NCI-H2171 treated with DMSO at 0.1 percent for 48 hours (cell line): ENCODE results near the gene TNFRSF25.

Source experiments
- DNase-seq: peaks from one replicate; lab custom pipeline; 2025; lab: John Stamatoyannopoulos, UW

Gene TNFRSF25

DNA sequence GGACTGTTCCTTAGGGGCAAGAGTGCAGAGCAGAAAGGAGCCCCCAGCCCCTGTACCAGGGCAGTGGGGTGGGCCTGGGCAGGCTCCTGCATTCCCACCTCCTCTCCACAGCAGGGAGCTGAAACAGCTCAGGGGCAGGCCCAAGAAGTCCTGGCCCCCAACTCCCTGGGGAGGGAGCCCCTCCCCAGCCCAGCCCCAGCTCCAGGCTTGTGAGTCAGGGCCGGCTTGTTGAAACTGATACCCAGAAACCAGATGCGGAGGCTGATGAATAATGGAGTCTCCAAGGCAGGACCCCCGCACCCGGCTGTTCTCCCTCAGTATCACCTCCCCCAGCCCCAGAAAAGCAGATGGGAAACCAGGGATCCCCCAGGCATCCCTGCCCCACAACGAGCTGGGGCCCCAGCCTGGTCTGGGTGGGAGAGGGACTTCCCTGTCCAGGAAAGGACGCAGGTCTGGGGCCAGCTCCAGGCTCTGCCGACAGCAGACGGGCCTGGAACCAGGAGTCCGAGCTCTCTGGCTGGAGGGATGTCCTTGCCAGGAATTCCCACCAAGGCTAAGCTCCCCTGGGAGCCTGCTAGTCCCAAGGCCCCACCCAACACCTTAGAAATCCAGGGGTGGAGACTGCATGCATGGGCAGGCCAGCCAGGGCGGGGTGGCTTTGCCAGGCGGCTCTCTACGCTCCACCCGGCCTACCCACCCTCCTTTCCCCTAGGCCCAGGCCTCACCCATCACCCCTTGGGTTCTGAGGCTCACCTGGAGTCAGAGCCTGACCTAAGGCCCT is 22.8 kb upstream of the TNFRSF25 start:
- peak; percentile 90 for DNase-seq

DNA sequence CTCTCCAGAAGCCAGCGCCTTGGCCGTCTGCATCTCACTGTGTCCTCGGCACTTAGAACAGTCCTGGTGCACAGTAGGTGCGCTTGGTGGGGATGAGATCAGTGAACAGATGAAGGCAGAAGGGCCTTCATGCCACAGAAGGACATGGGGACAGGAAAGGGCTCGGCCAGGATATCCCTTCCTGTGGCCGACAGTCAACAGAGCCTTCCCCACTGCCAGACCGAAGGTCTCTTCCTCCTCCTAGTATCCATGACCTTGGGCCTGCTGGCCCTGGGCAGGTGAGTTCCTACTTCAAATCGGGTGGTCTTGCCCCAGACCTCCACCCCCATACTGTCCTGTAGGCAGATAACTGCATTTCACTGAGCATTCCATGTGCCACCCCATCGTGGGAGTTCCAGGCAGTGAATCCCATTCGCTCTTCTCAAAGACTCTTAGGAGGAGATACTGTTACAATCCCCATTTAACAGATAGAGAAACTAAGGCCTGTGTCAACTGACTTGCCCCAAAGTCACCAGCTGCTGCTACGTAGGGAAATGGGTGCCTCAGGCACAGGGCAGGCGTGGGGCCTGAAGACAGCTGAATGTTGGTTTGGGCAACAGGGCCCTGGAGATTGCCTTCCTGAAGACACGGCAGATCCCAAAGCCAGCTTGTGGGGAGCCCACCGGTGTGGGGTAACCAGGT is 22.0 kb upstream of the TNFRSF25 start:
- peak; percentile 44 for DNase-seq

DNA sequence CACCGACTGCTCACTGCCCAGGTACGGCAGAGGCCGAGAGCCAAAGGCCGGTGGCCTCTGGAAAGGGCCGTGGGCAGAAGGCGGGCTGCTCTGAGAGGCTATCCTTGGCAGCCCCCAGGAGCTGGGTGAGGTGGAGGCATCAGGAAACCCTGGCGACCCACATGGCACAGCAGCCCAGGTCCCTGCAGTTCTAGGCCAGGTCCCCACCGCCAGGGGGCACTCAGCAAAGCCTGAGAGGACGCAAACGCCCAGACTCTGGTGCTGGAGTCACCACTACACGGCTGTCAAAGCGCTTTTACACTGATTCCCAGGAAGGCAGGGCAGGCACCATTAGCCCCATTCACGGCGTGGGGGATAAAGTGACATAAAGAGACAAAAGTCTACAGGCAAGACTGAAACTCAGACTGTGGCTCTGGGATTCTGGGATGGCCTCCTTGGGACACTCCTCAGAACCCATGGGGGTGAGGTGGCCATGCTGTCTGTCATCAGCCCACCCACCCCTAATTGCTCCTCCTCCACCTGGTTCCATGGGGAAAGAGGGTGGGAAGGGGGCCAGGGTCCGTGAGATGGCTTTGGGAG is 20.5 kb upstream of the TNFRSF25 start:
- peak; percentile 73 for DNase-seq

DNA sequence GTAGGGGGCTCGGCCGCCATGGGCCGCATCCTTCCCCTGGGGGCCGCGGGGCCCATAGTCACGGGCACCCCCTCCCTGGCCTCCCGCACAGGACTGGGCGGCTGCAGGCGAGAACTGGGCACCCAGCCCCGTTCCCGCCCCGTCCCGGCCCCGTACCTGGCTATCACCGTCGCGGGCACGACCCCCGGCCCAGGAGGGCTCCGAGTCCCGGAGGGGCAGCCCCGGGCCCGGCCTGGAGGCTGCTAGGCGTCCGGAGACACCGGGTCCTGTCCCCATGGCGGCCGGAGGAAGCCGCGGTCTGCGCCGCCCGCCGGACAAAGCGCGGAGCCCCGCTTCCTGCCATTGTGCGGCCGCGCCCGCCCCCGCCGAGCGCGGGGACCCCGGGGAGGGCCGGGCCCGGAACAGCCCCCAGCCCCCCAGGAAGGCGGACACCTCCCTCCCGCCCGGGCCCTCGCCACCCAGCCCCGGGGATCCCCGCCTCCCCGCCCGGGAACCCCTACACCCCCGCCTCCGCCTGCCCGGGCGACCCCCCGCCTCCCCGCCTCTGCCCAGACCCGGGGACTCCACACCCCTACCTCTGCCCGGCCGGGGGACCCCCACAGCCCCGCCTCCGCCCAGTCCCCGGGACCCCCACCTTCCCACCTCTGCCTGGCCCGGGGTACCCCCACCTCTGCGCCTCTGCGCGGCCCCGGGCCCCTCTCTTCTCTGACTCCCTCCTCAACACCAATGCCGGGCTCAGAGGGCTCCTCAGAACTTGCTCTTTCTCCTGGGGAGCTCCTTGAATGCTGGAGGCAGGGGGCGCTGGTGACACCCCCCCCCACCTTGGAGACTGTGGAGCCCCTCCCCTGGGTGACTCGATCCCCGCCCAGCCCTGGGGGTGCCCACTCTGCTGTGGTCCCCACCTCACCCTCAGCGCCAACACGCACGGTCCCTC is 19.5 kb upstream of the TNFRSF25 start:
- no peak for DNase-seq

DNA sequence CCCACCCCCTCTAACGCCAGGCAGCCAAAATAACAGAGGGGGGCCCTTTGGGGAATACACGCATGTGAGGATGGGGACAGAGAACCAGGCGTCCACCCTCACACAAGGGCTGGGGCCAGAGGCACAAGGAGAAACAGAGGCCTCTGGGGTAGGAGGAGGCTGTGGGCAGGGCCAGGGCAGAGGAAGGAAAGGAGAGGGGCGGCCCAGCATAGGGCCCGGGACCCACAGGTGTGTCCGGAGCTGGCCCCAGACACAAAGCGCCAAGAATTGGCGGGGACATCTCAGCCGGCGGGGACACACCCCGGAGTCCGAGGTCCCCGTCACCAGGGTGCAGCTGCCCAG is 18.8 kb upstream of the TNFRSF25 start:
- no peak for DNase-seq

DNA sequence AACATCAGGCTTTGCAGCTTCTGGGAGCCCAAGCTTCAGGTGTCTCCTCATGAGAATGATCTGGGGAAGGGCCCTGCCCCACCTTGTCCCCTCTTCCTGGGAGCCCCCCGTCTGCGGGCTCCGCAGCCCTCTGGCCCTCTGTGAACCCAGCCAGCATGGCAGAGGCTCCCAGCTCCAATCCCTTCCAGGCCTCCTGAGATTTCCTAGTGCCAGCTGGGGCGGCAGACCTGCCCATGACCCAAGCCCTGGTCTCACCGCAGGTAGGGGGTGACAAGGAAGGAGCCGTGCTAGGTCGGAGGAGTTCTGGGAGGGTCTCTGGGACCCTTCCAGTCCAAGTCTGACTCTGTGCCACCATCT is 17.8 kb upstream of the TNFRSF25 start:
- no peak for DNase-seq

DNA sequence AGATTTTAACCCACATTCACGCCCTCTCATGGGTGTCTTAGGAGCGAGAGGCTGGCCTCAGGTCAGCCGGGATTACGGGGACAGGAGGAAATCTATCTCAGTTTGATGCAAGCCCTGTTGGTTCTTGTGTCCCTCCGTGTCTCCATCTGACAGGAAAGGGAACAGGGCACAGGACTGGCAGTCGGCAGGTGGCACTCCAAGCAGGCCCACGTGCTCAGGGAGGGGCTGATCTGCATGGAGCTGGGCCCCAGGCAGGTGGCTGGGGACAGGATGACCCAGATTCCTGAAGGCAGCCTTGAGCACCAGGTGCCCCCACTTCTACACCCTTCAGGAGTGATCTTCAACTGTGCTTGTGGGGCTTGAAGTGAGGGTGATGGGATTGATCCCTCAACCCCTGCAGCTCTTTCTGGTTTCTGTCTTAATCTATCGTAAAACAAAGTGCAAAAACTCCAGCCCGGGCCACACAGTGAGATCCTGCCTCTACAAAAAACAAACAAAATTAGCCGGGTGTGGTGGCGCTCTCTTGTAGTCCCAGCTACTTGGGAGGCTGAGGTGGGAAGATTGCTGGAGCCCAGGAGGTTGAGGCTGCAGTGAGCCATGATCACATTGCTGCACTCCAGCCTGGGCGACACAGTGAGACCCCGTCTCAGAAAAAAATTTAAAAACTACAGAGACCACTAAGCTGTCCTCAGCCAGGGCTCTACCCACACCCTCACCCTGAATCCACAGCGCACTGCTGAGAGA is 17.2 kb upstream of the TNFRSF25 start:
- peak; percentile 47 for DNase-seq

DNA sequence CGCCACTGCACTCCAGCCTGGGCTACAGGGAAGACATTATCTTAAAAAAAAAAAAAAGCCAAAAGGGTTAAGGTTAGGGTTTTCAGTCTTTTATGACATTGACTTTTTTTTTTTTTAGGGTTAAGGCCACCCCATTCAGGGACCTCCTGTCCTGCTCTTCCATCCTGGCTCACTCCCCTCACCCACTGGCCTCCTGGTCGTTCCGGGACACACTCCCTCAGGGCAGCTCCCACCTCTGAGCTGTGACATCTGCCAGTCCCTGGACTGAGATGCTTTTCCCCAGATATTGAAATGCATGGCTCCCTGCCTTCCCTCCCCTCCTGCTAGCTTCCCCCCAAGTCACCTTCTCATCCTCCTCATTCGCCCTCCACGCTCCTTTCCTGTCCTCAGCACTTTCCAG is 15.8 kb upstream of the TNFRSF25 start:
- peak; percentile 19 for DNase-seq

DNA sequence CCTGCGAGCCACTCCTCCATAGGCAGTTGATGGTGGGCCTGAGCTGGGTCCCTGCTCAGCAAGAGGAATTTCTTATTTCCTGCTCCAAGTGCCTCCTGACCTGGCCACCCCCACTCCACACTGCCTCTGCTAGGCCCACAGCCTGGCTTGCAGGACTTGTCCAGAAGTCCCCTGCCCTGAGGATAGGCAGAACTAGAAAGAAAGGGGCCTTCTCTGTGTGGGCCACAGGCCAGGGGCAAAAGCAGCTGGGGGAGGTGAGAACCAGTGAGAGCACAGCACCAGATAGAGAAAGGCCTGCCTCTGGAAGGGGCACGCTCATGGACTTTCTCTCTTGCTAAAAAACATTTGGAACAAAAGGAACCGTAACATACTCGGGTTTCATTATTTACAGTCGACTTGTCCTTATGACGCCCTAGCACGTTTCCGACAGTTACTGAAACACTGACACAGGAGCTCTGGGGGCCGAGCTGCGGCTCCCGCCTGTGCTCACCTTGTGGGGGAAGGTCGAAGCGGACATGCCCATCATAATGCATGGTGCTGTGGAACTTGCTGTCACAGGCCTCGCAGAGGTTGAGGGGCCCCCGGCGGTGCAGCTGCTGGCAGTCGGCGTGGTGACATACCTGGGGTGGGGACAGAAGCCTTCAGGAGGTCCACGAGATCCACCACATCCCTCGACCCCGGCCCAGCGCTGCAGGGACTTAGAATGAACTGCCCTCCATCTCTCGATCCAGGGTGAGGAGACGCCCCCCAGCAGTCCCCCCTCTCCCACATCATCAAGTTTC is 11.3 kb upstream of the TNFRSF25 start:
- peak; percentile 18 for DNase-seq

DNA sequence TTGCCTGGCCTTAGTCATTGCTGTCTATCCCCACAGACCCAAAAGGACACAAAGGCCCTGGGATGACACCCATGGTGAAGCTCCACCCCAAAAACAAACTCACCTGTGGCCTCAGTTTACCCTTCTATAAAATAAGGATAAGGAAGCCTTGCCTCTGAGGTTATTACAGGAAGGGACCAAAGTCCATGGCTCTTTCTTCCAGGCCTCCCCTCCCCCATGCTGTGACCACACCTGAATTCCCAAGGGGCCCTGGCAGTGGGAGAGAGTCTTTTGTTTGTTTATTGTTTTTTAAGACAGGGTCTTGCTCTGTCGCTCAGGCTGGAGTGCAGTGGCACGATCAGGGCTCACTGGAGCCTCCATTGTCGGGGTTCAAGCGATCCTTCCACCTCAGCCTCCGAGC is 10.5 kb upstream of the TNFRSF25 start:
- no peak for DNase-seq

DNA sequence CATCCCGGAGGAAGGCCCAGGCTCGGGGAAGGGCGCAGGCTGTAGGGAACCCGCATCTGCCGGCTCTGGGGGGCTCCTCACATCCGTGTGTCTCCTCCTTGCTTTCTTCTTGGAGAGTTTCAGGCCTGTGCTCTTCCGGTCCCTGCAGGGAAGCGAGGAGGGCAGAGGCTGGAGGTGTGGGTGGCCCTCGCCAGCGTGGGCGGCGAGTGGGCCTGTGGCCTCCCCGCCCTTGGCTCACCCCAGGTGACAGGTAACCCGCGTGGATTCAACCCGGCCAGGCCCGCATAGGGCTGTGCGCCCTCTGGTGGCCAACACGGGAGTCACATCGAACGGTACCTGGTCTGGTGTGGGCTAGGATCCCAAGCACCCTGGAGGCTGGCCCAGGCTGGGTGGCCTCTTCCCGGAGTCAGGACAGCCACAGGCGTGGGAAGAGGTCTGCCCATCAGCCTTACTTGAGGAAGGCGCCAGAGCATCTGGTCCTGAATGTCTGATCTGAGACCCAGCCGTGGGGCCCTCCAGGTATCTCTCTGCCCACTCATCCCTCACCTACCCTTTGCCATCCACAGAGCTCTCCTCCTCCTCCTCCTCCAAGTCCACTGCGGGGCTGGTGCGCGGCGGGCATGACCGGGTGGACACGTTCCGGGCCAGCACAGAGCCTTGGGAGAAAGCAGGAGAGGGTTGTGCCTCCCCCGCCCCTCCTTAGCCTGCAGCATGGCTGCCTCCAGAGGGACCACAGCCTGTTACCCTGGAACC is 9.6 kb upstream of the TNFRSF25 start:
- peak; percentile 53 for DNase-seq

DNA sequence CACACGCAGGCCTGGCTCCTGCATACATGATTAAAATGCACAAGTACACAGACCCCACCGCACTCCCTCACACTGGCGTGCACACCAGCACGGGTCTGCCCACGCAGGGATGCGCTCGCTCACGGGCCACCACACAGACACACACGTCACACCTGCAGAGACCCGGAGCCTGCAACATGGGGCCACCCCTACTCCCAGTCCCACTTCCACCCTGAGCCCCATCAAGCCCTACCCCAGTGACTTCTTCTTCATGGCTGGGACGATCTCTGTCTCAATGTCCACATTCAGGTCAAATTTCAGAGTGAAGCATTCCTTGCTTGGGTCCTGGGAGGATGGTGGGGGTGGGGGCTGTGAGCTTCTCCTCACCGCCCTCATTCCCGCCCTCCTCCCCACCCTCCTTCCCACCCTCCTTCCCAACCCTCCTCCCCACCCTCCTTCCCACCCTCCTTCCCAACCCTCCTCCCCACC is 8.9 kb upstream of the TNFRSF25 start:
- no peak for DNase-seq

DNA sequence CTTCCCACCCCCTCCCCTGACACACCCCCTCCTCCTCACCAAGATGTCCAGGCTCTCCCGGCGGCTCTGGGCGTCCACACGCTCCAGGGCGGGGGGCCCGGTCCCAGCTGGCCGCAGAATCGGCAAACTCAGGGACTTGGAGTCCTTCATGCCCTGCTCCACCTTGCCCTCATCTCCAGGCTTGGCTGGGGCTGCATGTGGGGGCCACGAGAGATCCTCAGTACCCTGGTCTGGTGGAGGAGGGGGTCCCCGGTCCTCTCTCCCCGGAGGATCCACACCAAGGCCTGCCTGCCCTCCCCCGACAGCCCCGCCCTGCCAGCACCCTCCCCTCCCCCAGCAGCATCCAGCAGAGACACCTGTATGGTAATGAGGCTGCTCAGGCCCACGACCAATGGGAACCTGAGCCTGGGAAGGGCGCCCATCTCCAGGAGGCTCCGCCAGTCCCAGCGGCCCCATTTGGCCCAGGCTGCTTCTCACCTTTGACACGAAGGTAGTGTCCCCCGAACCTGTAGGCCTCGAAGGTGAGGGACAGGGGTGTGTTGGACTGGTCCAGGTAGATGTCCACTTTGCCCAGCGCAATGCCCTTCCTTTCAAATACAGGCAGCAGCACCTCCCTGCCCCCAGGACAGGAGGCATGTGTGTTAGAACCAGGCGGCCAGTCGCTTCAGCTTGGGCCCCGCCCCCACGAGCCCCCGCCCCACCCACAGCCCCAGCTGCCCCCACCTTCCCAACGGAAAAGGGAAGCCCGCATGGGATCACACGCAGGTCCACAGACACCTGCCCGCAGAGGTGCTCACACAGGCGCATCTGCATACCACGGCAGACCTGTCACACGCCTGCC is 8.2 kb upstream of the TNFRSF25 start:
- peak; percentile 35 for DNase-seq

DNA sequence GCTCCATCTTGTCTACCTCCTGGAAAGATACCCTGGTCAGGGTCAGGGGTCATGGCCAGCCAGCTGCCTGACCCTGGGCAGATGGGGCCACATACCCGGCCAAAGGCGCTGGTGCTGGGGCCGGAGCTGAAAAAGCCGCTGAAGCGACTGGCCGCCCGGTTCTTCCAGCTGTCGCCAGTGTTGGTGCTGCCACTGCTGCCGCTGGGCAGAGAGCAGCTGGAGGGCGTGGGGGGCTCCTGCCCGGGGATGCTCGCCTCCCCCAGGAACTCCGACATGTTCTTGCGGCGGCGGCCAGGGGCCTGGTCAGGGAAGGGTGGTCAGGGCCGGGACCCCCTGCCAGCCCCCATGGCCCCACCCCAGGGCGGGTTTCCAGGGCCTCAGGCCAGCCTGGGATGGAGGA is 7.2 kb upstream of the TNFRSF25 start:
- no peak for DNase-seq

DNA sequence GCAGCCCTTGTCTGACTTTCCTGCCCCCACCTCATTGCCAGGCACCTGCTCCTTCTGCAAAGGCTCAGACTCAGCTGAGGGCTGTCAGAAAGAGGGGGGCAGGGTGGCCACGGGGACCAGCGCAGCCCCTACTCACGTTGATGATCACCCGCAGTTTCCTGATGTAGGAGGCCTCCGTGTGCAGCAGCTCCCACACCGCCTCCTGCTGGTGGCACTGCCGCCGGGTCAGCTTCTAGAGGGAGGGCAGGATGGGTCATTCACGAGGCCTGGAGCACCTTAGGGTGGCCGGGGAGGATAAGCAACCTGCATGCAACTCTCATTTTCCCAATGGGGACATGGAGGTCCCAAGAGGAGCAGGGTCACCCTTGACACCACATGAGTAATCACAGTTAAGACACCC is 6.4 kb upstream of the TNFRSF25 start:
- no peak for DNase-seq

DNA sequence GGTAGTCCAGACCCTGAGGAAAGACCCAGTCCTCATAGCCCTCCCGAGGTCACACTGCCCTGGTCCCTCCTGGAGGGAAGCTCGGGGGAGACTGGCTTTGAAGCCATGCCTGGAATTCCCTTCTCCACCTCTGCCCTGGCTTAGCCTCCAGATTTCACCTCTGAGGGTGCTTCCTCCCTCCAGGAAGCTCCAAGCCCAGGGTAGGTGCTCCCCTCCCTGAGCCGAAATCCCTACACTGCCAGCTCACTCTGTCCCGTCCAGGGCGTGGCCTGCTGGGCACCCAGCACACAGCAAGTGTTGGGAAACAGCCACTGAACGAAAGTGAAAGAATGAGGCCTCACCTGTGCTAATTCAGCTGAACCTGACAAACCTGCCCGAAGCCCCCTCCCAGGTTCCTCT is 6.0 kb upstream of the TNFRSF25 start:
- no peak for DNase-seq

DNA sequence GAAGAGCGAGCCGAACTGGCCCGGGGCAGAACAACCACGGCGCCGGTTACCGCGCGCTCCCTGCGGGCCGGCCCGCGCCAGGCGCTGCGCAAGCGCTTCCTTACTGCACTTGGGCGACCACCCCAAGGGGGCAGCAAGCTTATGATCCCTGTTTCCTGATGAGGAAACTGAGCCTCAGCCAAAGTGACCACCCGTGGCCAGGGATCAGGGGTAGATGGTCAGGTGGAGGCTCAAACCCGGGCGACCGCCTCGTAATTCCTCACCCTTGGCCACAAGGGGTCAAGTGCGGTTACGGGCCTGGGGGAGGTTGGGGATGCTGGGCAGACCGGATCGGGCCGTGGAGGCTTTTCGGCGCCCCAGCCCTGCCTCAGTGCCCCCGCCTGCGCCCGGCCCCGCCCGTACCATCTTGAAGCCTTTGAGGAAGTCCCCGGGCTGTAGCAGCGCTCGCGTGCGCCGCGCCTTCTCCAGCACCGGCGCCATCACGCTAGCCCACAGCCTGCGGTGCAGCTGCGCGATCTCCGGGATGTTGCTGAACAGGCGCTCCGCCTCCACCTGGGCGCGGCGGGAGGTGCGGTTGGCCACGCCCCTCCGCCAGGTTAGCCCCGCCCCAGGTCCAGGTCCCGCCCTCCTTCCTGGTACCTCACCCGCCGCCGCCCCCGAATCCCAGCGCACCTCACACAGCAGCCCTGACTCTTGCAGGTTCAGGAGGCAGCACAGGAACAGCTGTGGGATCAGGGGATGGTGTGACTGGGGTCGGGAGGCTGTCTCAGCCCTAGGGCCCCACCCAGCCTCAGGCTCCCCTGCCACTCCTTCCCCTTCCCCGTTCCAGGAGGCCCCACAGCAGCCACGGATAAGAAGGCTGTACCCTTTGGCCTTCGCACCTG is 5.4 kb upstream of the TNFRSF25 start:
- DNase-seq: no peak
